Thyroid gland (tissue), 4 donors: Measurements from ENCODE around the gene USP32. TPM values are rescaled to one million over a fixed set of nuclear protein-coding genes. Genes with fewer than 3 reads are reported as not detected.

Source experiments
- DNase-seq, 2 donors: peaks; one replicate each; pipeline ENCODE4 v3.0.0-alpha.2; 2019
- H3K27ac ChIP-seq, 3 donors: fragments of 200-600 bp; sonication (generic); 1 replicate in 2 of 3; 2 replicates in 1 of 3; pipeline ENCODE4 v1.5.1; 2016 to 2019; ENCODE audit warnings: mild to moderate bottlenecking in 1 of 3, moderate library complexity in 1 of 3
- H3K27me3 ChIP-seq: fragments of 200-600 bp; sonication (generic); one replicate; pipeline ENCODE4 v1.5.1; 2019
- H3K36me3 ChIP-seq, 2 donors: fragments of 200-600 bp; sonication (generic); one replicate each; pipeline ENCODE4 v1.5.1; 2016 to 2019
- H3K4me1 ChIP-seq, 2 donors: fragments of 200-600 bp; sonication (generic); one replicate each; pipeline ENCODE4 v1.5.1; 2017 to 2019
- H3K4me3 ChIP-seq, 3 donors: fragments of 200-600 bp; sonication (generic); replicated peaks in 1 of 3; 1 replicate in 2 of 3; 2 replicates in 1 of 3; pipeline ENCODE4 v1.5.1; 2016; ENCODE audit warnings: mild to moderate bottlenecking in 1 of 3
- H3K9me3 ChIP-seq: fragments of 200-600 bp; sonication (generic); one replicate; pipeline ENCODE4 v1.5.1; 2017
- POLR2A ChIP-seq, 2 donors: fragments of 450-650 bp; IDR thresholded peaks; one replicate each; pipeline ENCODE4 v1.6.1; 2017; ENCODE audit warnings: antibody characterized with exemption in 2 of 2, mild to moderate bottlenecking in 2 of 2, moderate library complexity in 1 of 2
- WGBS, 2 donors: methylation state at CpG; one replicate each; pipeline ENCODE4 v1.1.5; 2017; 5-methylcytosine and 5-hydroxymethylcytosine counted together
- intact Hi-C: fragments of 100-400 bp; cut with DNase I; formaldehyde crosslinking; loops from one replicate; pipeline ENCODE4 v1.15.1; 2023
- total RNA-seq, 4 donors: library from RNA; depleted of rRNA; stranded (reverse); fragments of >200 nt; gene quantifications; one replicate each; pipeline ENCODE4 v1.2.3, GENCODE V29; 2016
- TF ChIP-seq, protein P1 (sequence below), 6 experiments: fragments of 200-600 bp in 3 of 6; fragments of 450-650 bp in 3 of 6; sonication (generic) in 3 of 6; IDR thresholded peaks; one replicate each; pipeline ENCODE4 v1.5.1; 2016 to 2019; ENCODE audit warnings: antibody characterized with exemption in 6 of 6, mild to moderate bottlenecking in 2 of 6, inconsistent platforms in 1 of 6, moderate library complexity in 1 of 6

USP32 gene
- total RNA-seq, 4 donors from 2014 or later, result 49.9 to 76.5 (median 65.0) TPM

DNA sequence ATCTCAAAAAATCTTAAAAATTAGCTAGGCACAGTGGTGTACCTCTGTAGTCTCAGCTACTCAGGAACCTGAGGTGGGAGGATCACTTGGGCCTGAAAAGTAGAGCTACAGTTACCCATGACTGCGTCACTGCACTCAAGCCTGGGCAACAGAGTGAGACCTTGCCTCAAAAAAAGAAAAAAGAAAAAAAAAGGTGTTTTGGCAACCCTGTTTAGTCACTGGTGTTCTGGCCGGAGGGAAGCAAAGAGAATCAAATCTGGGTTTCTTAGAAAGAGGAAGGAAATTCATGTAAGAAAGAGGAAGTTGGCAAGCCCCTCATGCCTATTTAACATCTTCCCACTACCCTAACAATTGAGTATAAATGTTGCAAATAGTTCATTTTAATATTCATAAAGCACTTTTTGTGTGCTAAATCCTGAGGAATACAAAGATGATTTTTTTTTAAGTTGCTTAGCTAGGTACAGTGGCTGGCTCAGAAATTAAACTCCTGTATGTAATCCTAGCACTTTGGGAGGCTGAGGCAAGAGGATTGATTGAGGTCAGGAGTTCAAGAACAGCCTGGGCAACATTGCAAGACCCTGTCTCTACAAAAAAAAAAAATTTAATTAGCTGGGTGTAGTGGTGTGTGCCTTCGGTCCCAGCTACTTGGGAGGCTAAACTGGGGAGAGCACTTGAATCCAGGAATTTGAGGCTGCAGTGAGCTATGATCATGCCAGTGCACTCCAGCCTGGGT, 6.5 kb upstream of the USP32 start:
- H3K27ac ChIP-seq, result no peak overlapping the region
- DNase-seq, result peak; percentile 43 to 49
- H3K4me1 ChIP-seq, result no peaks in the 10 kb centered on the region
- WGBS, 2 donors, result 61 to 69% methylated on average over 3 of the region's 3 CpGs
- H3K4me3 ChIP-seq, result no peak overlapping the region
- no peaks in the 10 kb centered on the region for H3K36me3 ChIP-seq
- no peak for TF ChIP-seq POLR2A (IDR thresholded peaks at IDR 0.05)
- TF ChIP-seq, protein P1, sequence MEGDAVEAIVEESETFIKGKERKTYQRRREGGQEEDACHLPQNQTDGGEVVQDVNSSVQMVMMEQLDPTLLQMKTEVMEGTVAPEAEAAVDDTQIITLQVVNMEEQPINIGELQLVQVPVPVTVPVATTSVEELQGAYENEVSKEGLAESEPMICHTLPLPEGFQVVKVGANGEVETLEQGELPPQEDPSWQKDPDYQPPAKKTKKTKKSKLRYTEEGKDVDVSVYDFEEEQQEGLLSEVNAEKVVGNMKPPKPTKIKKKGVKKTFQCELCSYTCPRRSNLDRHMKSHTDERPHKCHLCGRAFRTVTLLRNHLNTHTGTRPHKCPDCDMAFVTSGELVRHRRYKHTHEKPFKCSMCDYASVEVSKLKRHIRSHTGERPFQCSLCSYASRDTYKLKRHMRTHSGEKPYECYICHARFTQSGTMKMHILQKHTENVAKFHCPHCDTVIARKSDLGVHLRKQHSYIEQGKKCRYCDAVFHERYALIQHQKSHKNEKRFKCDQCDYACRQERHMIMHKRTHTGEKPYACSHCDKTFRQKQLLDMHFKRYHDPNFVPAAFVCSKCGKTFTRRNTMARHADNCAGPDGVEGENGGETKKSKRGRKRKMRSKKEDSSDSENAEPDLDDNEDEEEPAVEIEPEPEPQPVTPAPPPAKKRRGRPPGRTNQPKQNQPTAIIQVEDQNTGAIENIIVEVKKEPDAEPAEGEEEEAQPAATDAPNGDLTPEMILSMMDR (IDR thresholded peaks at IDR 0.05), result no peak
- H3K27me3 ChIP-seq, result no peaks in the 10 kb centered on the region
- no peaks in the 10 kb centered on the region for H3K9me3 ChIP-seq
- intact Hi-C loops, result no loop called here

DNA sequence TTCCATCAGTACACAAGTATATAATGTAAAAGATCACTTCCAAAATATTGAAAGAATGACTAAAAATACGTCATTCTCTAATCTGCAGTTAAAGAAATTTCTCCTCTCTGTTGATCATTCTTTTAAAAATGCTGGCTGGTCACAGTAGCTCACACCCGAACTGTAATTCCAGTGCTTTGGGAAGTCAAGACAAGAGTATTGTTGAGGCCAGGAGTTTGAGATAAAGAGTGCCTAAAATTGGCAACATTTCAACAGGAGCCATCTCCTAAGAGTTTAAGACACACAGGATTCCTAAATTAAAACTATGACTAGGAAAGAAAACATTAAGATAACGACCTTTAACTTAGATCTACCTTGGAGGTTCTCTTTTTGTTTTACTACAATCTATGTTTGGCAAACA, 4.5 kb upstream of the USP32 start:
- no peak for DNase-seq
- WGBS, 2 donors, result 81 to 85% methylated on average over 3 of the region's 3 CpGs
- intact Hi-C loops, result no loop called here
- Histone ChIP-seq H3K4me3 (no peak overlapping the region), H3K27me3 (no peaks in the 10 kb centered on the region), H3K4me1 (no peaks in the 10 kb centered on the region), H3K36me3 (no peaks in the 10 kb centered on the region), H3K27ac (no peak overlapping the region), H3K9me3 (no peaks in the 10 kb centered on the region)
- TF ChIP-seq POLR2A (IDR thresholded peaks at IDR 0.05), result no peak
- TF ChIP-seq, protein P1 (IDR thresholded peaks at IDR 0.05), result no peak

DNA sequence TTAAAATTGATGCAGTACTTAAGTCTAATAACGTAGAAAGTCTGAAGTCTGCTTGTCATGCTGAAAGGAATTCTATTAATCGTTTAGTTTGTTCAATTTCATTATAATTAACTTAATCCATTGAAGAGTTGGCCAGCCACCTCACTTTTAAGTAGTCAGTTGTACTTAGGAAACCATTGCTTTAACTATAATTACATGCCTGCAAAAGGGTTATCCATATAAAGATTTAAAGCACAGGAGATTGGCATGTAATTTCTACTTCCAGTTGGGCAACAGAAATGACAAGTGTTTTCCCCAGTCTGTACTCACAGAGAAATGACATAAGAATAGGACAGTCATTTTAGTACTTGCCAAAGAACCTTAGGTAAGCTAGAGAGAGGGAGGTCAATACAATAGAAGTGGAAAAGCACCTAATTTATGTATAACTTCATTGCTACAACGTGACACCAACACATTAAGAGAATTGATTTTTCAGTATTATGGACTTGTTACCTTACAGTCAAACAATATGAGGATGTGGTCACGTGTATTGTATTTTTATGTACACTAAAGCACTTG, 3.7 kb upstream of the USP32 start:
- WGBS, 2 donors, result 81 to 92% methylated on average over 4 of the region's 4 CpGs

DNA sequence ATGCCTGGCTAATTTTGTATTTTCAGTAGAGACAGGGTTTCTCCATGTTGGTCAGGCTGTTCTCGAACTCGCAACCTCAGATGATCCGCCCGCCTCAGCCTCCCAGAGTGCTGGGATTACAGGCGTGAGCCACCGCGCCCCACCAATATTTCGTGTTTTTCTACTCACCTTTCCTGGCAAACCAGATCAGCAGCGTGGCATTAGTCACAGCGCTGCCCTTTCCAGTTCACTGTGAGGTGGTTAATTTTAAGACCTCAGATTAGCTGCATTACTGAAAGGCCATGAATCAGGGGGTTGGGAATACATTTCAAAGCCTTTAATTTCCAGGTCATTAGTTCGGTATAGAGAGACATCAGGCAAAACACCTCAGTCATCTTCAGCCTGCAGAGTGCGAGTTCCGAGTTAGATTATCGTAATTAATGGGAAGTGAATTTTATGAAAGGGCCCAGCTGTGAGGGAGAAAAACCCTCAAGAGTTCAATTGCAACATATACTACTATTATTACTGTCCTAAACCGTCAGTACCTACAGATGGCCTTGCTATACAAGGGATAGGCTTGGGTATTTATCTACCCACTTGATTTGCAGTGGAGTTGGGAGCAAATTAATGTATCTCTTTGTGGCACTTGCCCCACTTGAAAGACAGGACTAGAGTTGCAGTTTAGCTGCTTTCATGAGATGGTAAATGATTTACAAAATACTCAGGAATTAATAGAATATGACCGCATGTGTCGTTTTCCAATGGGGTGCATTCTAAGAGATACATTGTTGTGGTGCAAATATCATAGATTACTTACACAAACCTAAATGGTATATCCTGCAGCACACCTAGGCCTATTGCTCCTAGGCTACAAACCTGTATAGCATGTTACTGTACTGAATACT, 2.1 kb upstream of the USP32 start:
- no peak for TF ChIP-seq POLR2A (IDR thresholded peaks at IDR 0.05)
- TF ChIP-seq, protein P1 (IDR thresholded peaks at IDR 0.05), result no peak
- Histone ChIP-seq H3K36me3 (no peaks in the 10 kb centered on the region), H3K4me1 (peaks cover 8 to 19% of the 10 kb centered on the region in 2 donors), H3K27ac (no peak overlapping the region), H3K9me3 (no peaks in the 10 kb centered on the region), H3K27me3 (no peaks in the 10 kb centered on the region), H3K4me3 (no peak overlapping the region)
- no peak for DNase-seq
- 97% methylated on average over 17 of the region's 17 CpGs for WGBS, 2 donors
- intact Hi-C loops, result loop anchor here (5.0 kb wide), 1 partner anchor 203 kb away; no protein-coding TSS in a partner anchor

More for the DNA sequence above, 3.7 kb upstream of the USP32 start:
- H3K27me3 ChIP-seq, result no peaks in the 10 kb centered on the region
- no peak overlapping the region for H3K4me3 ChIP-seq
- no peak for DNase-seq
- H3K36me3 ChIP-seq, result no peaks in the 10 kb centered on the region
- H3K4me1 ChIP-seq, result peaks cover 2 to 4% of the 10 kb centered on the region in 2 donors
- H3K9me3 ChIP-seq, result no peaks in the 10 kb centered on the region
- no peak overlapping the region for H3K27ac ChIP-seq
- no peak for TF ChIP-seq POLR2A (IDR thresholded peaks at IDR 0.05)
- TF ChIP-seq, protein P1 (IDR thresholded peaks at IDR 0.05), result no peak
- intact Hi-C loops, result no loop called here
